Nucleus accumbens (tissue), 56 donors: ENCODE data around the gene TRIAP1.
A peak's percentile ranks its signal among the peaks of the same experiment; 100 is the strongest.

Source experiments
- DNase-seq, 56 donors: peaks; one replicate each; lab custom pipeline; 2025; lab: John Stamatoyannopoulos, UW

The TRIAP1 gene

DNA sequence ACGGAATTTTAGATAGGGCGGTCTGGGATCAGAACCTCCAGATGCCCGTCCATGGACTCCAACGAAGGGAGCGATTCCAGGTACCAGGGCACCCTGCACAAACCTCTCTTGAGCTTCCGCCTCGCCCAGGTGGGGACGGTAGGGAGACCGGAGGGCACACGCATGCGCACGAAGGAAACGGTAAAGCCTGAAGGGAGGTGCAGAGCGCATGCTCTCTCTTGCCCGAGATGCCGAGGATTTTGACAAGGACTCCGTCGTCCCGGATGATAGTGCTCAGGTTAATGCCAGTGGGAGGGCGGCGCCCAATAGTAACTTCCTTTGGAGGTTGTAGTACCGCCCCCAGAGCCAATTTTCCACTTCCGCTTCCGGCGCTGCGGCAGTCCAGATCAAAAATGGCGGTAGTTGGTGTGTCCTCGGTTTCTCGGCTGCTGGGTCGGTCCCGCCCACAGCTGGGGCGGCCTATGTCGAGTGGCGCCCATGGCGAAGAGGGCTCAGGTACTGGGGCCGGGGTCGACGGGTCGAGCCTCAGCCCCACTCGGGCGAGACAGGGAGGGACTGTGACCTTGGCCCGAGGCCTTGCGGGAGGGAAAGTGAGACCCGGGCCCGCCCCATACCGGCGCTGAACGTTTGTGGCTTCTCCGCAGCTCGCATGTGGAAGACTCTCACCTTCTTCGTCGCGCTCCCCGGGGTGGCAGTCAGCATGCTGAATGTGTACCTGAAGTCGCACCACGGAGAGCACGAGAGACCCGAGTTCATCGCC, 8.3 kb downstream of the TRIAP1 start, which contains the start of gene COX6A1:
TSS of gene COX6A1 (plus strand) at position 379 of the 760 bp plus-strand sequence. CDS start at position 393, 14 bp downstream.
- peak; percentile 17 to 98 (median 88) for DNase-seq

DNA sequence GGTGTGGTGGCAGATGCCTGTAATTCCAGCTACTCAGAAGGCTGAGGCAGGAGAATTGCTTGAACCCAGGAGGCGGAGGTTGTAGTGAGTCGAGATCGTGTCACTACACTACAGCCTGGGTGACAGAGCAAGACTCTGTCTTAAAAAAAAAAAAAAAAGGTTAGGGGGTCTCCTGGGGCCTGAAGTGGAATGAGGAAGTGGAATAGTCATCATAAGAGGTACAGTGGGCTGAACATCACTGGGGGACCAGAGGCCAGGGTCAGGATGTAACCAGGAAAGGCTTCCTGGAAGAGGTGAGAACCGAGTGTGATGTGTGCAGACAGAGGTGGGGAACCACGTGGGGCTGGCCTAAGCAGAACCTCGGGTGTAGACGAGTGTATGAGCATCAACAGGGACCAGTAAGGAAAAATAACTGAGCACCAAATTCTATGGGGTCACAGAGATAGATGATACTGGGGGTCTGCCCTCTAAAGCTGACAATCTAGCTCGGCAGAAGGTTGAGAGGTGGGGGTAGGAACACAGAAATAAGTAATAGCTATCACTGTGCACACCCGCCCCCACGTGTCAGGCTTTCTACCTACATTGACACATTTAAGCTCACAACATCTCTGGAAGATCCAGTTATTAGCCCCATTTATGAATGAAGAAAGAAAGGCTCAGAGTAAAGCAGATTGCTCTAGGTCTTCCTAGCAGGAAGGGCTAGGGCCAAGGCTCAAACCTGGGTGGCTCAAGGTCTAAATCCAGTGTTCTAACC, 13.2 kb downstream of the TRIAP1 start:
- peak in 2 of 56 donors; percentile 1 to 10 for DNase-seq

DNA sequence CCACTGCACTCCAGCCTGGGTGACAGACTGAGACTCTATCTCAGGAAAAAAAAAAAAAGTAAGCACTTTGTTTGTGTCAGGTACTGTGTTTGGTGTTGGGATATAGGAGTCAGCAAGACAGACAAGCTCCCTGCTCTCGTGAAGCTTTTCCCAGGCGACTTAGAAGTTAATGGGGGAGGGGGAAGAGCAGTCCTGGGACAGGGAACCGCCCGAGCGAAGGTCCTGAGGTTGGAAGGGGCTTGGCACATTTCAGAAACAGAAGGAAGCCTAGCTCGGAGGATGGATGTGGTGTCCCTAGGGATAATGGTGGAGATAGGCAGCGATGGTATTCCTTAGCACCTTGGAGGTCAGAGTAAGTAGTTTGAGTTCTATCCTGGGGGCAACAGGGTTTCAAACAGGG, 16.8 kb downstream of the TRIAP1 start:
- DNase-seq = no peak

DNA sequence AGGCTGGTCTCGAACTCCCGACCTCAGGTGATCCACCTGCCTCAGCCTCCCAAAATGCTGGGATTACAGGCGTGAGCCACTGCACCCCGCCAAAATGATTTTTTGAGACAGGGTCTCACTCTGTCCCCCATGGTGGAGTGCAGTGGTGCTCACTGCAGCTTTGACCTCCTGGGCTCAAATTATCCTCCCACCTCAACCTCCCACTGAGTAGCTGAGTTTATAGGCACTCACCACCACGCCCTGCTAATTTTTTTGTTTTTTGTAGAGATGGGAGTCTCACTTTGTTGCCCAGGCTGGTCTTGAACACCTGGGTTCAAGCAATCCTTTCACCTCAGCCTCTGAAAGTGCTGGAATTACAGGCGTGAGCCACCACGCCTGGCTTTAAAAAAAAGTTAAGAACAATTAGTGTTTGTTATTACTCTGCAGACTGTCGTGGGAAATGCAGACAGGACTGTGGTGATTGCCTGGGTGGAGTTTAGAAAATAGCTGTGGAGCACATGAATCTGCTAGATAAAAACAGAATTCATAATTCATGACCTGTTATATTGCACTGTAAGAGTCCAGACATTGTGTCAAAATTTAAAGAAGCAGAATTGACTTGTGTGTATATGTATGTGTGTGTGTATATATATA, 17.5 kb downstream of the TRIAP1 start:
- DNase-seq = no peak

DNA sequence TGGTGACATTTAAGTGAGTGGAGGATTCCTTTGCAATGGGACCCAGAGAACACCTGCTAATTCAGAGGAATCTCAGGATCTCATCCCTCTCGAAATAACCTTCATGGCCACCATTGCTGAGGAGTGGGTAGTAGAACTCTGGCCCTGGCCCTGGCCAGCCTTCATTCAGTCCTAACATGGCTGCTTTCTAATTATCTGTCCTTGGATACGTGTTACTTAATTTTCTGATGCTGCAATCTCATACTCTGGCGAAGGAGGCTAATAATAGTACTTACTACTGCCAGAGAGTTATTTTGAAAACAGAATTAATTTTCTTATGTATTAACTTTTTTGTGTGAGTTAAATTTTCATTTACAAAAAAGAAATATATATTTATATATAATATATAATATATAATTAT, 20.4 kb downstream of the TRIAP1 start:
- DNase-seq = no peak

DNA sequence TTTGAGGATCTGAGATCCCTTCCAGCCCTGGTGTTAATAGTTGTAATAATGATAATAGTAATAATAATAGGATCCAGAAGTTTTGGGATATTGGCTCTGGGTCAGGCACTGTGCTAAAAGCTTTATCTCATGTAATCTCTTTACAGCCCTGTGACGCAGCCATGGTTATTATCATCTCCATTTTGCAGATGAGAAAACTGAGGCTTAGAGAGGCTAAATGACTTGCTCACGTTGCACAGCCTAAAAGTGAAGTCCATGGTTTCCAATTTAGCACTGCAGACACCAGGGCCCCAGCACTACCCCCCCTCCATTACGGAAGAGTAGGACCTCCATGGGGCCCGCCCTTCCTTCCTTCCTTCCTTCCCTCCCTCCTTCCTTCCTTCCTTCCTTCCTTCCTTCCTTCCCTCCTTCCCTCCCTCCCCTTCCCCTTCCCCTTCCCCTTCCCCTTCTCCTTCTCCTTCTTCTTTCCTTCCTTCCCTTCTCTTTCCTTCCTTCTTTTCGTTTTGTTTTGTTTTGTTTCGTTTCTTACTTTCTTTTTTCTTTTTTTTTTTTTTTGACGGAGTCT, 23.2 kb downstream of the TRIAP1 start:
- DNase-seq = no peak

DNA sequence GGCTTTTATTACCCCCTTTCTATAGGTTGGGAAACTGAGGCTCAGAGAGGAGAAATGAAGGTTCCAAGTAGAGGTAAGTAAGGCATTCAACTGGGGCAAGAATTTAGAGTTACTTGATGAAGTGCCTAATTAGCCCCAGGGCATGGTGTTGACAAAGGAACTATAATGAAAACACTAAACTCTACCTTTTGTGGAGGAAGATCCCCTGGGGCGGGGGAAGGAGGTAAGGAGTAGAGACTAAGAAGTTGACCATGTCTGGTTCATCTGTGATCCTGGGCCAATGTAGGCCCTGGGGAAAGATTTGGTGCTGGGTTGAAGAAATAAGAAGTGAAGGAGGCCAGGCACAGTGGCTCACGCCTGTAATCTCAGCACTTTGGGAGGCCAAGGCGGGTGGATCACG, 24.5 kb downstream of the TRIAP1 start:
- DNase-seq = no peak

DNA sequence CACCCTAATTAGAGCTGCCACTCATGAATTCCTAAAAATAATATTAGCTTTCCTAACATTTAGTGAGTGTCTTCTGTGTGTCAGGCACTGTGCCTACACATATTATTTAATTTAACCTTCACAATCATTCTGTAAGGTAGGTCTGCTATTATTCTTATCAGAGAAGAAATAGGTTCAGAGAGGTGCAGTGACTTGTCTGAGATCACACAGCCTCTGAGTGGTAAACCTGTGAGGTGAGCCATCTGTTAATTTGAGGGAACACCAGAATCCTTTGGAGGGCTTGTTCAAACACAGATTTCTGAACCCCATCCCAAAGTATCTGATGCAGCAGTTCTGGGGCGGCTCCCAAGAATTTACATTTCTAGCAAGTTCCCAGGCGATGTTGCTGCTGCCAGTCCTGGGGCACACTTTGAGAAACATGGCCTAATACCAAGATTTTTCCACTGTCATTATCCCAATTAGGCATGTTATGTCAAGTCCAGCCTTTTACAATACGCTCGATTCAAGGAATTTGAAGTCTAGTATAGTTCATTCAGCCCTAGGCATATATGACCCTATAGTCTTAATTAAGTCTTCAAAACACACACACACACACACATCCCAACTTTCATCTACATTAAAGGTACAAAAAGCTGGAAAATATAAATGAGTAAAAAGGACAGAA, 28.1 kb downstream of the TRIAP1 start:
- DNase-seq = no peak

DNA sequence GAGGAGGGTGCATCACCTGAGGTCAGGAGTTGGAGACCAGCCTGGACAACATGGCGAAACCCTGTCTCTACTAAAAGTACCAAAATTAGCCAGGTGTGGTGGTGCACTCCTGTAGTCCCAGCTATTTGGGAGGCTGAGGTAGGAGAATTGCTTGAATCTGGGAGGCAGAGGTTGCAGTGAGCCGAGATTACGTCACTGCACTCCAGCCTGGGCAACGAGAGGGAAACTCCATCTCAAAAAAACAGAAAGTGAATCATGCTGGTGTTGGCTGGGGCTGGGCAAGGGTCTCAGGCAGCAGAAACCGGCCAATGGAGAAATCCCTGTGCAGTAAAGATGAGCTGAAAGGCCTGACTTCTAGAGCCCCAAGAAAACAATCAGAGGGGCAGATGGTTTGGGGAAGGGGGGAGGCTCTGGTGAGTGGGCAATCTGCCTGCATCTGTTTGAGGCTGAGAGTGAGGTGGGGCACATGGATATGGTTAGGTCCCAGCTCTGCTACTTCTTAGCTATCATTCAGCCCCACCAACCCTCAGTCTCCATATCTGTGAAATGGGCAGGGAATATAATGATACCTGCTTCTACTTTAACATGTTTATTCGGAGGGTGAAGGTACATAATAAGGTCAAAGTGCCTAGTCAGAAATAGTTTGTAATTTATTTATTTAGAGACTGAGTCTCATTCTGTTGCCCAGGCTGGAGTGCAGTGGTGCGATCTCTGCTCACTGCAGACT, 29.5 kb downstream of the TRIAP1 start:
- DNase-seq = no peak

DNA sequence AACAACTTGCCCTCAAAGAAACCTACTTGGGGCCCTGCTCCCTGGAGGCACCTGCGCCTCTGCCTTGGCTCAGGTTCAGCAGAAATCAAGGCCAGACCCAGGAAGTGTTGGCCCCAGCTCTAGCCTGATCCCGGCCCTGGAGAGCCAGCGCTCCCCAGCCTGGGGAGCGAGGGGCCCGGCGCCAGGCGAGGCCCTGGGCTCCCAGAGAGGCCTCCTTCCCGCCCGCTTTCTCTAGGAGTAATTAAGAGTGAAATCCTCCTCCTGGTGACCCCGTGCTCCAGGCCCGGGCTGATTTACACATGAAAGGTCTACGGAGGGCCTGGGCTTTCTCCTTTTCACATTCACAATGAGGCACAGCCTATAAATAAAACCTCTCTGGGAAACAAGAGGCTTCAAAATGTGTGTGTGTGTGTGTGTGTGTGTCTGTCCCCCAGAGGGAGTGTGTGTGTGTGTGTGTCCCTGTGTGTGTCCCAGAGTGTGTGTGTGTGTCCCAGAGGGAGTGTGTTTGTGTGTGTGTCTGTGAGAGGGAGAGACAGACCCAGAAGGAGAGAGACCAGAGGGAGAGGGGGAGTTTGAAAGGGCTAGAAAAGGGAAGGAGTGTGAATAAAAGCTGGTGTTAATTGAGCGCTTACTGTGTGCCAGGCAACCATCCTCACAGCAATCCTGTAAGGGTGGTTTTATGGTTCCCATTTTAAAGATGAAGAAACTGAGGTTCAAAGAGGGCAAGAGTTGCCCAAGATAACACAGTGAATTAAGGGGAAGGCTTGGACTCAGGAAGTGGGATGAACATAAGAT, 32.1 kb downstream of the TRIAP1 start:
- DNase-seq = peak in 37 of 56 donors; percentile 3 to 80 (median 29)

DNA sequence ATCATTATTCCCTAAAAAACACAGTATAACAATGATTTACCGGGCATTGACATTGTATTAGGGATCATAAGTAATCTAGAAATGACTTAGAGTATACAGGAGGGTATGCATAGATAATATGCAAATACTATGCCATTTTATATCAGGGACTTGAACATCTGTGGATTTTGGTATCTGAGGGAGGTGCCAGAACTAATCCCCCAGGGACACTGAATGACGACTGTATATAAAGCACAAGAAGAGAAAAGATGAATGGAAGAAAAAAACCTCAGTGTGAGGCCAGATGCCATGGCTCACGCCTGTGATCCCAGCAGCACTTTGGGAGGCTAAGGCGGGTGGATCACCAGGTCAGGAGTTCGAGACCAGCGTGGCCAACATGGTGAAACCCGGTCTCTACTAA, 33.8 kb downstream of the TRIAP1 start:
- DNase-seq = no peak

DNA sequence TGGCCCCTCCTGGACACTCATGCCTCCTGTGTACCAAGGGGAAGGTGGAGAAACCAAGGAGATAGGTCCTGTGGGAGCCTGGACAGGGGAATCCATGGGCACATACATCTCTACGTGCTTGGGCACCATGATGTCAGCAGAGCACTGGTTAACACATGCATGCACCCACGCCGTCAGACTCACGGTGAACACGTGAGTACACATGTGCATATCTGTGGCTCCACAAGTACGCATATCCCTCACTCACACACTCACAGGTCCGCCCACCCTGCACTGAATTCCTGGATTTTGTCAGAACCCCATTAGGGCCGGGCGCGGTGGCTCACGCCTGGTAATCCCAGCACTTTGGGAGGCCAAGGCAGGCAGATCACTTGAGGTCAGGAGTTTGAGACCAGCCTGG, 37.4 kb downstream of the TRIAP1 start:
- DNase-seq = no peak

DNA sequence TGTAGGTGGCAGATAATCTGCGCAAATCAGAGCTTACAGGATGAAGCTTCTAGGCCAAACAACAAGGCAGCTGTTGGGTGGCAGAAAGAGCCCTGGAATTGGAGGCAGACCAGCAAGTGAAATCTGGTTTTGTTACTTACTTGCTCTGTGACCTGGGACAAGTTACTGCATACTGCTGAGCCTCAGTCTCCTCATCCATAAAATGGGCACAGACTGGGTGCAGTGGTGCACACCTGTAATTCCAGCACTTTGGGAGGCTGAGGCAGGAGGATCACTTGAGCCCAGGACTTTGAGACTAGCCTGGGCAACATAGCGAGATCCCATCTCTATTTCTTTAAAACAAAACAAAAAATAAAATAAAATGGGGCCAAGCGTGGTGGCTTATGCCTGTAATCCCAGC, 39.6 kb downstream of the TRIAP1 start:
- no peak for DNase-seq

DNA sequence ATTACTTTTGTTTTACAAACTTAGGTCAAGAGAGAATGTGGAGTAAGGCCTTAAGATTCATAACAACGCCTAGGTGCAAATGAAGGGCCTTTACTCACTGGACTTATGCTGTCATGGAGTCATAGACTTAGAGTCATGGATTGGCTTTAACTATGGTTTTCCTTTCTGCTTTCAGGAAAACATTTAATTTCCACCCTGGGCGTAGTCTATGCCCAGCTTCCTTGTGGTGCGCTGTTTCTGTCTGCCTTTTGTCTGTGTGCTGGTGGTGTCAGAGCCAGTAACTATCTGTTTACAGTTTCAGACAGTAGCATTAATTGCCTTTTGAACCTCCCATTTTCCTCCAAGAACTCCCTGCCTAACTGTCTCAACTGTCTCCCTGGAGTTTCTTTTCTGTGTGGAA, 40.1 kb downstream of the TRIAP1 start:
- DNase-seq = no peak

DNA sequence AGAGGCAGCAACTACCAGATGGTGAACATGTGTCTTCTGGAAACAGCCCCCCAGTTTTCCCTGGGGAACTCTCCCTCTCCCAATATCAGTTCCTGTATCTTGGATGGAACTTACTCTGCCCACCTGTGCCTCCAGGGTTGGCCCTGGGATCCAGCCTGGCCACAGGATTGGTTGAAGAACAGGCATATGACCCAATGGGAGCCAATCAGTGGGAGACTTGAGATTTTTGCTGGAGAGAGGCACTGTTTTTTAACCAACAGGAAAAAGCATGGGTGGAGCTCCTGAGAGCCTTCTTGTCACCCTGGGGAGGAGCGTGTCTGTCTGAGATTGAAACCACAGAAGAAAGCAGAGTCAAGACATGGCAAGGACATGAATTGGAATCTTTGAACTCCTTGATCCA, 41.9 kb downstream of the TRIAP1 start:
- DNase-seq = no peak

DNA sequence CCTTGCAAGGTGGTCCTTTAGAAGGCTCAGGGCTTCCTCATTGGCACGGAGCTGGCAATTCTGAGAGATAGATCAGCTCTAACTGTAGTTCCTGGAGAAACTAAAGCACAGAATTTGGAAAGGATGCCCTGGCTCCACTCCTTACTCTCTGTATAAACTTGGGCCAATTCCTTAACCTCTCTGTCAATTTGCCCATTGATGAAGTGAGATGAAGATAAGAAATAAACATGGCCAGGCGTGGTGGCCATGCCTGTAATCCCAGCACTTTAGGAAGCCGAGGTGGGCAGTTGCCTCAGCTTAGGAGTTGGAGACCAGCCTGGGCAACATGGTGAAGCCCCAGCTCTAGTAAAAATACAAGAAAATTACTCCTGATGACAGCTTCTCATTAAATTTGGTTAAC, 42.3 kb downstream of the TRIAP1 start:
- no peak for DNase-seq

DNA sequence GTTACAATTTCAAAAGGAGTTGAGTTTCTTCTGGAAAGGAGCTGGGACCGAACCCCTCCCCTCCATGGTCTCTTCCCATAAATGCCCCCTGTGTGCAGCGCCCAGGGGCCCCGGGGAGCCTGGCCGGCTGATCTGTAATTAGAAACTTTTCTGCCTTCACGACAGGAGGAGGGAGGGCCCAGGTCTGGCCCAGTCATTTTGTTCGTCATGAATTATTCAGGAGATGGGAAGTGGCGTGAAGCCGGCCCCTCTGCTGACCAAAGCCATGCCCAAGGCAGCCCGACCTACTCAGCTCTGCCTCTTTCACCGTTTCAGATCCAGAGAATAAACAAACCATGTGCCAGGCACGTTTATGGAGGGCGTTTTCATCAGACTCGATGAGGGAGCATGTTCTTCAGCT, 44.0 kb downstream of the TRIAP1 start:
- DNase-seq = peak in 17 of 56 donors; percentile 2 to 38 (median 13)

DNA sequence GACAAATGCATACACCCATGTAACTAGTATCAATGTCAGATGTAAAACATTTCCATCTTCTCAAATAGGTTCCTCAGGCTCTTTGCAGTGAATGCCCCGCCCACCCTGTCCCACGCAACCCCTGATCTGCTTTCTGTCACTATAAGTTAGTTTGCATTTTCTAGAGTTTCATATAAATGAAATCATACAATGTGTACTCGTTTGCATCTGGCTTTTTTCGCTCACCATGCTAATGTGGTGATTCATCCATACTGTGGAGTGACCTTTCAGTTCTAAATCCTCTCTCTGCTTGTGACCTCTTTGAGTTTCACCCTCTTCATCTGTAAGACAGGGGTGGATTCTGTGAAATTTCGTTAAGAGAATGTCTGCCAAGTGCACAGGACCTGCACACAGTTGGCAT, 46.7 kb downstream of the TRIAP1 start:
- no peak for DNase-seq
